Dendritic cell treated with granulocyte-macrophage colony-stimulating factor and Interleukin-4, amounts not matched to agents 40 ng/mL and 50 ng/mL, for 4 days (primary cell): Measurements from ENCODE around the gene DOCK9.

Experiments
- H3K27ac Mint-ChIP-seq: one replicate; pipeline ENCODE4 v1.8.0; 2022; ENCODE audit warnings: mild to moderate bottlenecking, mixed read lengths
- H3K27me3 Mint-ChIP-seq: one replicate; pipeline ENCODE4 v1.8.0; 2022; ENCODE audit warnings: mild to moderate bottlenecking, mixed read lengths
- H3K36me3 Mint-ChIP-seq: one replicate; pipeline ENCODE4 v1.8.0; 2022; ENCODE audit warnings: low read depth, mixed read lengths
- H3K4me1 Mint-ChIP-seq: one replicate; pipeline ENCODE4 v1.8.0; 2022; ENCODE audit warnings: low read depth, mixed read lengths
- H3K4me3 Mint-ChIP-seq: one replicate; pipeline ENCODE4 v1.8.0; 2022; ENCODE audit warnings: mild to moderate bottlenecking, moderate library complexity, mixed read lengths
- H3K9me3 Mint-ChIP-seq: one replicate; pipeline ENCODE4 v1.8.0; 2022; ENCODE audit warnings: mixed read lengths
- intact Hi-C: fragments of 100-400 bp; cut with micrococcal nuclease; formaldehyde crosslinking; loops from one replicate; pipeline ENCODE4 v1.15.0; 2022

Gene DOCK9

DNA sequence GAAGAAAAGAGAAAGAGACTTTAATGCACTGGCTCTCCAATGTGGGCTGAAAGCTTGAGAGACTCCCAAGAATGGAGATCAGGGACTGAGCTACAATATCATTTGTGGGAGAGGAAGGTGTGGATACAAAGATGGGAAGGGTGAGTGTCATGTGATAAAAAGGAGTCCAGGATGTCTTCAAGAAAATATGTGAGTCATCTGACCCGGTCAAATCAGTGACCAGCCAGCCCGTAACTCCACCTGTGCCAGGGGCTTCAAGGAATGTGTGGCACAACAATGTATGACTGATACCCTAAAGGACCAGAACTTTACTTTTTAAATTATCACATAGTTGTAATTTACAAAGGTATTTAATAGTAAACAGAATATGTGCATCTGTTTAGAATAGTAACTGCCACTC lies 97.2 kb downstream of the DOCK9 start:
- Mint-ChIP-seq H3K27me3 (peaks cover 6% of the 10 kb centered on the region), H3K4me3 (no peak overlapping the region), H3K27ac (no peak overlapping the region), H3K36me3 (no peaks in the 10 kb centered on the region), H3K9me3 (no peaks in the 10 kb centered on the region), H3K4me1 (no peaks in the 10 kb centered on the region)
- intact Hi-C loops: no loop called here

DNA sequence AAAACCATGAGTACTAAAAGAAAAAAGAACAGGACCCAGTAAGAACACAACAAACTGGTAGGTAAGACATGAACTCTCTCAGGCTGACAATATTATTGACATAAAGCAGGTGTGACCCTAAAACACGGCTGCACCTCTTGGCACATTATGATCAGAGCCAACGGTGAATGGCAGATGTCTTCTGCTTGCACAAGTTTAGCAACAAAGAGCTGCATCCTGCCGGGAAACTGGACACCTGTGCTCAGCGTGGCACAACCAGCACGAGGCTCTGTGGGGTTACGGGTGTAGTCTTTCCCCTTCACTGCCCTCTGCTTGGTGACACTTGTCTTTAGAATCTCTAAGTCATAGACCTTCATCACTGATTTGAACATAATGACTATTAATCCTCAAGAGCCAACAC lies 97.9 kb downstream of the DOCK9 start:
- intact Hi-C loops: no loop called here
- Mint-ChIP-seq H3K9me3 (no peaks in the 10 kb centered on the region), H3K36me3 (no peaks in the 10 kb centered on the region), H3K27me3 (peaks cover 6% of the 10 kb centered on the region), H3K4me1 (no peaks in the 10 kb centered on the region), H3K27ac (no peak overlapping the region), H3K4me3 (no peak overlapping the region)

DNA sequence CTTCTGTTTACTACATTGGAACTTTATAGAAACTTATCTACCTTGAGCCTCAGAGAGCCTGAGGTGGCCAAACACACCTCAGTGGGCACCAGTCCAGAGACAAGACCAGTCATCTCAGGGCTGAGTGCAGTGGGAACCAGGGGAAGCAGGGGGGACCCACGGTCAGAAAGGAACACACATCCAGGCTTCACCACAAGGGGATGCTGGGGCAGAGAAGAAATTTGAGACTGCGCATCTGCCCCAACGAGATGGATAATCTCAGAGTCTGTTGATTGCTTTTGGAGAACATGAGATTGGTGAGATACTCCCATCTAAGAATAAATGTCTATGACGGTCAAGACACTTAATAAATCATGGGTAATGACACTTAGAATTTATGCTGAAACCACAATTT lies 98.7 kb downstream of the DOCK9 start:
- no peaks in the 10 kb centered on the region for H3K9me3 Mint-ChIP-seq
- no peaks in the 10 kb centered on the region for H3K4me1 Mint-ChIP-seq
- H3K27ac Mint-ChIP-seq: no peak overlapping the region
- no peaks in the 10 kb centered on the region for H3K36me3 Mint-ChIP-seq
- peaks cover 6% of the 10 kb centered on the region for H3K27me3 Mint-ChIP-seq
- intact Hi-C loops: no loop called here
- no peak overlapping the region for H3K4me3 Mint-ChIP-seq

DNA sequence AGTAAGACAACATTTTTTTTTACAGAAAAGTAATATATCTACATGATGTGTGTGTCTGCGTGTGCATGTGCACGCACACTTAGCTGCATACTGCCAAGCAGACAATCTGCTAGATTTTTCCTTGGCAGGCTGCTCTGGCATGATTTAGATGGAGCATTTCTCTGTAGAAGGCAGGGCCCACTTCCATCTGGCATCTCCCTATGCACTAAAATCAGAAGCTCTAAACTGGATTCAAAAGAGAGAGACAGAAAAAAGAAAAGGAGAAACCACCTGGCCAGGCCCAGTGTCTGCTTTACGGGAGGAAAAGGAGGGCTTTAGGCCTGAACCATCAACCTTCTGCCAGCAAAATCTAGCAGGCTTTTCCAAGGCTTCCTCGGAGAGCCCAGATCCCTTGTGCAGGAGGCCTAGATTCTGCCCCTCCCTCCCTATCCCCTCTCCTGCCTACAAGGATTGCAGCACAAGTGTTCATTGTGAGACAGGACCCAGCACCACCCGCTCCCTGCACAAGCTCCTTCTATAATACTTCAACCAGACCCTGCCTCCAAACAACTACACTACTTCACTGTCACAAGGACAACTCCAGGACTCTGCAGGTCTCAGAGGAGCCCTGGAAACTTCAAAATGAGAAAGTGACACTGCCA lies 99.3 kb downstream of the DOCK9 start:
- Mint-ChIP-seq H3K4me1 (no peaks in the 10 kb centered on the region), H3K36me3 (no peaks in the 10 kb centered on the region), H3K27ac (no peak overlapping the region), H3K27me3 (peaks cover 6% of the 10 kb centered on the region), H3K4me3 (no peak overlapping the region), H3K9me3 (no peaks in the 10 kb centered on the region)
- intact Hi-C loops: no loop called here

DNA sequence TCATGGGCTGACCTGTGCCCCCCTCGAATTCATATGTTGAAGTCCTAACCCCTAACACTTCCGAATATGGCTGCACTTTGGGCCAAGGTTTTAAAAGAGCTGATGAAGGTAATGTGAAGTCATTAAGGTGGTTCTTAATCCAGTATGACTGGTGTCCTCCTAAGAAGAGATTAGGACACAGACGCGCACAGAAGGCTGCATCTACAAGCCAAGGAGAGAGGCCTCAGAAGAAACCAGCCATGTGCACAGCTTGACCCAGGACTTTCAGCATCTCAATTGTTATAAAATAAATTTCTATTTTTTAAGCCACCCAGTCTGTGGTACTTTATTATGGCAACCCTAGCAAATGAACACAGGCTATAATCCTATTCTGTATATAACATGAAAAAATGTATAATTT lies 99.9 kb downstream of the DOCK9 start:
- Mint-ChIP-seq H3K4me1 (no peaks in the 10 kb centered on the region), H3K36me3 (no peaks in the 10 kb centered on the region), H3K27ac (no peak overlapping the region), H3K27me3 (peaks cover 6% of the 10 kb centered on the region), H3K4me3 (no peak overlapping the region), H3K9me3 (peaks cover 6% of the 10 kb centered on the region)
- intact Hi-C loops: no loop called here

DNA sequence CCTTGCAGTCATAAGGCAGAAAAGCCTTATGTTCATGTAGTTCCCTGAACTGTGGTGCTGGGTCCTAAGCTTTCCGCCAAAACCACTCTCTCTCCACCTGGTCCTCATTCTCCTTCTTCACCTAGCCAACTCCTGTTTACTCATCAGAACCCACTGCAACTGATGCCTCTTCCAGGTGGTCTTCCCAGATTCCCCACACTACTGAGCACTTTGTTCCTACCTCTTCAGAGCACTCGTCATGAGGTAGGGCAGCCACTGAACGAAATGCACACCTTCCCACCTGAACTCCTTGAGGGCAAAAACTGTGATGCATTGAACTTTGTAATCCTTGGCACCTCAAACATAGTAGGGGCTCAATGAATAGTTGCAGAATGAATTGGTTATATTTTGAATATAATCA lies 100.4 kb downstream of the DOCK9 start:
- no peak overlapping the region for H3K4me3 Mint-ChIP-seq
- H3K9me3 Mint-ChIP-seq: peaks cover 7% of the 10 kb centered on the region
- peaks cover 6% of the 10 kb centered on the region for H3K27me3 Mint-ChIP-seq
- no peaks in the 10 kb centered on the region for H3K36me3 Mint-ChIP-seq
- no peak overlapping the region for H3K27ac Mint-ChIP-seq
- no peaks in the 10 kb centered on the region for H3K4me1 Mint-ChIP-seq
- intact Hi-C loops: no loop called here

DNA sequence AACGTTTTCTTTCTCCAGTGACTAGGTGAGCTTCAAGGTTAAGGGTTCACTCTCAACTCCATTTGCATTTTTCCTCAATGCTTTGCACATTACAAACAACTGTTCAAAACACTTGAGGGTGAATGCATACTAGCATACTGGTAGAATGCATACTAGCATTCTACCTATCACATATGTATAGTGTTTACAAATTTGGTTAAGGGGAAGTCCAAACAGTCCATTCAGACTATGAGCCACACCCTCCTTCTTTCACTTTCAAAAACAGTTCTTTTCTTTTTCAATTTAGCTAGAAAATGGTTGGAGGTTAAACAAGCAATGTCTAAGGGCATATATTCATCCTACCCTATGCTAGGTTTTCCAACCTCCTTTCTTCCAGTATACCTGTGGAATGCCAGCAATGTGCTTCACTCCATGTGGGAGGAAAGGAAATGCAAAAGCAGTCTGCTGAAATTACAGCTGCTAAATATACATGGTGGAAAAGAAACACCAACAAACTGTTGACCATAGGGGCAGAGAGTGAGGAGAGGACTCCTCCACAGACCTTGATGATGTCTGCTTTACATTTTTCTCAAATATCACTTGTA lies 102.6 kb downstream of the DOCK9 start:
- Mint-ChIP-seq H3K9me3 (peaks cover 7% of the 10 kb centered on the region), H3K27me3 (peaks cover 9% of the 10 kb centered on the region), H3K4me1 (no peaks in the 10 kb centered on the region), H3K27ac (no peak overlapping the region), H3K4me3 (no peak overlapping the region), H3K36me3 (no peaks in the 10 kb centered on the region)
- intact Hi-C loops: no loop called here

DNA sequence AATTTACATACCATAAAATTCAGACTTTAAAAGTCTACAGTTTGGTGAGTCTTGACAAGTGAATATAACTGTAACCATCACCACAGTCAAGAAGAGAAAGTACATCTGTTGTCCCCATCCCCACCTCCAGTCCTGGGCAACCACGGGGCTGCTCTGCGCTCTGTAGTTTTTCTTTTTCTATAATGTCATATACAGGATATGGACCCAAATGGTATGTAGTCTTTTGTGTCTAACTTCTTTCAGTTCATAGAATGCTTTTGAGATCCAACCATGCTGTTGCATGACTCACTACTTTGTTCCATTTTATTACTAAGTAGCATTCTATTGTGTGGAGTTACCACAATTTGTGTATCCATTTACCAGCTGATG lies 103.9 kb downstream of the DOCK9 start:
- H3K36me3 Mint-ChIP-seq: no peaks in the 10 kb centered on the region
- H3K27ac Mint-ChIP-seq: no peak overlapping the region
- H3K27me3 Mint-ChIP-seq: peaks cover 8% of the 10 kb centered on the region
- H3K4me3 Mint-ChIP-seq: no peak overlapping the region
- intact Hi-C loops: no loop called here
- H3K4me1 Mint-ChIP-seq: no peaks in the 10 kb centered on the region
- H3K9me3 Mint-ChIP-seq: peaks cover 7% of the 10 kb centered on the region

DNA sequence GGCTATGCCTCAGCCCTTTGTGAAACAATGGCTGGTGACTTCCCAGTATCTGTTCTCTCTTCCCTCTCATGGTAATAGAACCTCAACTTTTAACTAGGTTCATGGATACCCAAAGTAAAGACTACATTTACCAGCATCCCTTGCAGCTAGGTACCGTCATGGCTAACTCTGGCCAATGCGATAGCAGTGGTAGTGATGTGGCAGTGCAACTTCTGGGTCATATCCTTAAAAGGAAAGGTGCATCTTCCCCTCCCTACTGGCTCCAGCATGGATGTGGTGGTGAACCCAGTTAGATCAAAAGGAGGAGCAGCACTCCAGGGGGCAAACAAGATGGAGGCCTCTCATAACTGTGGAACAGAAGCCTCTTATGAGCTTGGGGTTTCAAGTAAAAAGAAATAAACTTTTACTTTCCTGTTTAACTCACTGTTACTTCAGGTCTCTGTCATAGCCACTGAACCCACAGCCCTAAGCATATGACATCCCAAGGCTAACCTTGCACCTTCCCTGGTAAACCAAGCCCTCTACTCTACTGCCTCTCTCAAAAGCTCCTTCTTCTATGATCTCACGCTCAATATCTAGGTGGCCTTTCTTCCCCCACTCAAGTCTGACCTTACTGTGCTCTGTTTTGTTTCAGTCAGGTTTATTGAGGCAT lies 104.4 kb downstream of the DOCK9 start:
- no peaks in the 10 kb centered on the region for H3K4me1 Mint-ChIP-seq
- H3K4me3 Mint-ChIP-seq: no peak overlapping the region
- intact Hi-C loops: no loop called here
- H3K27me3 Mint-ChIP-seq: peaks cover 8% of the 10 kb centered on the region
- no peak overlapping the region for H3K27ac Mint-ChIP-seq
- no peaks in the 10 kb centered on the region for H3K36me3 Mint-ChIP-seq
- peaks cover 7% of the 10 kb centered on the region for H3K9me3 Mint-ChIP-seq

DNA sequence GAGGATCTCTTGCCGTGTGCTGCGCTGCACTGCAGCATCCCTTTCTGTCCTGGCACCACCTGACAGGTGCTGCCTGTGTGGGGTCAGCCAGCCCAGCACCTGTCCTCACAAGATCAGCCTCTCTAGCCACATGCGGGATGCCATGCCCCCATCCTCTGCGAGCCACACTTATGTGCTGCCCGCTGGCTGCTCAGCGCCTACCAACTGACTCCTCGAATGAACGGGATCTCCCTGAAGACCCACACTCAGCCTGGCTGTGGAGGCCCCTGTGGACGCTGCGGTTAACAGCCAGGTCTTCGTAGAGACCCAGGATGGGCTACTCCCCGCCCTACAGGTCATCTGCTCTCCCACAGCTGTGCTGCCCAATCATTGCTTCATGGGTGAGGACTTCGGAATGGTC lies 106.1 kb downstream of the DOCK9 start:
- Mint-ChIP-seq H3K4me3 (no peak overlapping the region), H3K36me3 (no peaks in the 10 kb centered on the region), H3K27ac (no peak overlapping the region), H3K27me3 (peaks cover 7% of the 10 kb centered on the region), H3K4me1 (no peaks in the 10 kb centered on the region), H3K9me3 (peaks cover 7% of the 10 kb centered on the region)
- intact Hi-C loops: no loop called here

DNA sequence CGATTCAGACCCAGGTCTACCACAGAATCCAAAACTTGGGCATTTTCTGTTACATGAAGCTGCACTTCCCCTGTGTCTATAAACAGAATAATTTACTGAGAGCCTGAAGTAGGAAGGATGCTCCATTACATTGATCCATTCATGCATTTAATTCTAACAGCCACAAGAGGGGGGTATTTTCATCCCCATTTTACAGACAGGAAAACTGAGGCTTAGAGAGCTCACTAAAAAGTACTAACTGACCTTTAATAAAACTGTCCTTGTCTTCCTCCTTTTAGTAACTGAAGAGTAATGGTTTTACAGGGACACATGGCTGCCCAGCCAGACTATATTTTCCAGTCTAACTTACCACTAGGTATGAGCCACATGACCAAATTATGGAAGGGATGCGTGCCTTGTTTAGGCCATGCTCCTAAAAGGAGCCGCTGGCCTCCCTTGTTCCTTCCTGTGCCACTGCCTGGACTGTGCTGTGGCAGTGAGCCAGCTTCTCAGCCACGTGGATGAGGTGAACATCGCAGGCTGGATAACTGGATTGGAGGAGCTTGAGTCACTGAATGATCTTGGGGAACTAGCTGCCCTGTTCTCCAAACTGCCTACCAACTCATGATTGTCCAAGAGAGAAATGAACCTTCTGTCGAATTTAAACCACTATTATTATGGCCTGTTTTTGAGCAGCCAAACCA lies 108.3 kb downstream of the DOCK9 start:
- H3K4me1 Mint-ChIP-seq: no peaks in the 10 kb centered on the region
- no peak overlapping the region for H3K4me3 Mint-ChIP-seq
- intact Hi-C loops: no loop called here
- no peaks in the 10 kb centered on the region for H3K36me3 Mint-ChIP-seq
- H3K9me3 Mint-ChIP-seq: peaks cover 7% of the 10 kb centered on the region
- H3K27me3 Mint-ChIP-seq: peaks cover 13% of the 10 kb centered on the region
- no peak overlapping the region for H3K27ac Mint-ChIP-seq

DNA sequence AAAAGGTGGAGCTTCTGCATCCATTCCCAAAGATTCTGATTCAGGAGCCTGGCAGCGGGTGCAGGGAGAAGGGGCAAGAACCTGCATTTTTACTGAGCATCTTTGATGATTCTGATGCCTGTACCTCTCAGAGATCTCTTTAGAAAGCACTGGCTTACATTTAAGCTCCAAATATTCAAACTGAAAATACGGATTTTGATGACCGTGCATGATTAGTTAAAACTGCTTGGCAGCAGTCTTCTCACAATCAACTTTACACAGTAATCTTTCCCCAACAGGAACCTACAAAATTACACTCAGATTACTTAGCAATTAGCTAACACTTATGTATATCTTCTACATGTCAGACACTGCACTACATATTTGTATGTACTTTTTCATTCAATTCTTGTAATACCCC lies 108.9 kb downstream of the DOCK9 start:
- H3K4me1 Mint-ChIP-seq: no peaks in the 10 kb centered on the region
- no peaks in the 10 kb centered on the region for H3K36me3 Mint-ChIP-seq
- peaks cover 13% of the 10 kb centered on the region for H3K27me3 Mint-ChIP-seq
- intact Hi-C loops: no loop called here
- no peak overlapping the region for H3K27ac Mint-ChIP-seq
- H3K4me3 Mint-ChIP-seq: no peak overlapping the region
- peaks cover 7% of the 10 kb centered on the region for H3K9me3 Mint-ChIP-seq

DNA sequence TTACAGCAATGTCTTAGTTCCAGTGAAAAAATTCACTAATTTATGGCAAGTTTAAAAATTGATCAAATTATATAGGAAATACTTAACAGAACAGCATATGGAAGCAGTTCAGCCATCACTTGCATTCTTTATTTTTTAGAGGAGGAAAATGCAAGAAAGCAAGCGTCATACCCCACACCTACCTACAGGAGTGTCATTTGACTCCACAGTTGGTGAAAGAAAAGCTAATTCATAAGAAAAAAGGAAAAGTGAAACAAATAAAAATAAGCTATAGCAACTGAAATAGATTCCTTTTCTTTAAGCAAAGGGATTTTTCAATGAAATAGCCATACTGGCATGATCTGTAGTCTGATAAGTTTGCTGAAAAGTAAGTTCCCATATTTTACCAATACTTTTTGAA lies 111.0 kb downstream of the DOCK9 start:
- intact Hi-C loops: no loop called here
- Mint-ChIP-seq H3K36me3 (no peaks in the 10 kb centered on the region), H3K4me1 (no peaks in the 10 kb centered on the region), H3K27me3 (peaks cover 15% of the 10 kb centered on the region), H3K27ac (no peak overlapping the region), H3K4me3 (no peak overlapping the region), H3K9me3 (no peaks in the 10 kb centered on the region)

DNA sequence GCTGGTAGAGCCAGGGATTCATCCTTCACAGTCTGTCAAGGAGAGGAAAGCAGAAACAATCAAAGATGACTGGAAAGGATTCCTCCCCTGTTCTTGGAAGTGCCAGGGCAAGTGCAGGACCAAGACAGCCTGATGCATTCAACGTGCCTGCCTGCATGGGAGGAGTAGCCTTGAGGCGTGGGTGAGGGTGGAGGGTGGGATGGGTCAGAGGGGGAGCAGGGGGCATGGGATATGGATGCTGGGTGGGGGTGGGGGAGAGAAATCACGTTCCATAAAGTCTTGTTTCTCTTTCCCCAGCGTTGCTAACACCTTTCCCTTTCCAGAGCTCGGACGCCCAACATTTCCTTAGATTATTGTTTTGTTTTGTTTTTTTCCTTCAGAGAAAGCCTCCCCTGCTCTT lies 117.4 kb downstream of the DOCK9 start:
- H3K9me3 Mint-ChIP-seq: no peaks in the 10 kb centered on the region
- H3K4me1 Mint-ChIP-seq: no peaks in the 10 kb centered on the region
- no peak overlapping the region for H3K4me3 Mint-ChIP-seq

More for the DNA sequence above, 117.4 kb downstream of the DOCK9 start:
- Mint-ChIP-seq H3K36me3 (no peaks in the 10 kb centered on the region), H3K27me3 (peaks cover 17% of the 10 kb centered on the region), H3K27ac (no peak overlapping the region)
- intact Hi-C loops: no loop called here
